HG03095 (cell line): Measurements from ENCODE around the gene SNX27.

Experiments
- ATAC-seq: cut with Tn5 transposase; IDR thresholded peaks from one replicate; pipeline ENCODE4 v1.9.1; 2021; ENCODE audit warnings: moderate library complexity; ENCODE audit not compliant: unreplicated experiment

The SNX27 gene

GRCh38 chr1:151611832-151612500 is at the start of gene SNX27:
TSS of gene SNX27 (plus strand) at chr1:151612050. CDS start at chr1:151612202, 152 bp downstream.
- peak; percentile 89 for ATAC-seq

- ATAC-seq = no peak
These were observed 49.2 kb upstream of the SNX27 start for GRCh38 chr1:151562661-151563060.

GRCh38 chr1:151563376-151563775 is 48.5 kb upstream of the SNX27 start:
- no peak for ATAC-seq

GRCh38 chr1:151565502-151566189 is 46.2 kb upstream of the SNX27 start:
- ATAC-seq = no peak

- no peak for ATAC-seq
These were observed 43.2 kb upstream of the SNX27 start for GRCh38 chr1:151568626-151569088.

- ATAC-seq = no peak
These were observed 41.0 kb upstream of the SNX27 start for GRCh38 chr1:151570819-151571218.

GRCh38 chr1:151574575-151575529 is 37.0 kb upstream of the SNX27 start:
- ATAC-seq = no peak

- no peak for ATAC-seq
These were observed 34.7 kb upstream of the SNX27 start for GRCh38 chr1:151577173-151577572.

GRCh38 chr1:151578941-151579340 is 32.9 kb upstream of the SNX27 start:
- no peak for ATAC-seq

GRCh38 chr1:151579436-151580225 is 32.2 kb upstream of the SNX27 start:
- ATAC-seq = no peak

- no peak for ATAC-seq
These were observed 30.4 kb upstream of the SNX27 start for GRCh38 chr1:151581451-151581850.

- no peak for ATAC-seq
These were observed 29.9 kb upstream of the SNX27 start for GRCh38 chr1:151581921-151582320.

GRCh38 chr1:151583796-151584195 is 28.1 kb upstream of the SNX27 start:
- no peak for ATAC-seq

GRCh38 chr1:151584278-151584677 is 27.6 kb upstream of the SNX27 start:
- no peak for ATAC-seq

GRCh38 chr1:151584780-151585179 is 27.1 kb upstream of the SNX27 start:
- ATAC-seq = no peak

- no peak for ATAC-seq
These were observed 26.2 kb upstream of the SNX27 start for GRCh38 chr1:151585622-151586021.

- no peak for ATAC-seq
These were observed 20.9 kb upstream of the SNX27 start for GRCh38 chr1:151590961-151591360.

- ATAC-seq = no peak
These were observed 18.1 kb upstream of the SNX27 start for GRCh38 chr1:151593730-151594129.

GRCh38 chr1:151594143-151594625 is 17.7 kb upstream of the SNX27 start:
- no peak for ATAC-seq

- no peak for ATAC-seq
These were observed 15.5 kb upstream of the SNX27 start for GRCh38 chr1:151596166-151596953.
